ENCODE results near the gene MGLL.

DNA sequence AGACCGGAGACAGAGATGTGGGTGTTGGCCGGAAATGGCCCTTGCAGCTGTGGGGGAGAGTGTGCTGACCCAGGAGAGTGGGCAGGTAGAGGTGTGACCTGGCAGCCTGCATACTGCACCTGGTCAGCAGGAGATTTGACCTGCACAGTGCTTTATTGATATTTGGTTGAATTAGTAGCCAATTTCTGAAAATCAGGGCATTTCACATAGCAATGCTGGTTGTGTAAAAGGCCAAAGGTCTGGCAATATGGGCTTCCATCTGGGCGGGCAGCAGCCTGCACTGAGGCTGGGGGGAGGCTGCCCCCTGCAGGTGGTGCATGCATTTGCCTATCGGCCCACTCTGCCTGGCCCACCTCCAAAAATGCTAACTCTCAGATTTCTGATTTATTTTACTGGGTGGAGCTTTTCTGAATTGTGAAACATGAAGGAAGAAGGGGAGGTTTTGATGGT lies 9.4 kb upstream of the MGLL start:
- TF ChIP-seq, protein P1, sequence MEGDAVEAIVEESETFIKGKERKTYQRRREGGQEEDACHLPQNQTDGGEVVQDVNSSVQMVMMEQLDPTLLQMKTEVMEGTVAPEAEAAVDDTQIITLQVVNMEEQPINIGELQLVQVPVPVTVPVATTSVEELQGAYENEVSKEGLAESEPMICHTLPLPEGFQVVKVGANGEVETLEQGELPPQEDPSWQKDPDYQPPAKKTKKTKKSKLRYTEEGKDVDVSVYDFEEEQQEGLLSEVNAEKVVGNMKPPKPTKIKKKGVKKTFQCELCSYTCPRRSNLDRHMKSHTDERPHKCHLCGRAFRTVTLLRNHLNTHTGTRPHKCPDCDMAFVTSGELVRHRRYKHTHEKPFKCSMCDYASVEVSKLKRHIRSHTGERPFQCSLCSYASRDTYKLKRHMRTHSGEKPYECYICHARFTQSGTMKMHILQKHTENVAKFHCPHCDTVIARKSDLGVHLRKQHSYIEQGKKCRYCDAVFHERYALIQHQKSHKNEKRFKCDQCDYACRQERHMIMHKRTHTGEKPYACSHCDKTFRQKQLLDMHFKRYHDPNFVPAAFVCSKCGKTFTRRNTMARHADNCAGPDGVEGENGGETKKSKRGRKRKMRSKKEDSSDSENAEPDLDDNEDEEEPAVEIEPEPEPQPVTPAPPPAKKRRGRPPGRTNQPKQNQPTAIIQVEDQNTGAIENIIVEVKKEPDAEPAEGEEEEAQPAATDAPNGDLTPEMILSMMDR (IDR thresholded peaks at IDR 0.05; ENCODE audit: low read length): peak; percentile 95
- no peak for TF ChIP-seq EZH2phosphoT487 (IDR thresholded peaks at IDR 0.05; ENCODE audit: low read length)

All from MM.1S (cell line).